ENCODE data around the gene CRAT. TPM values are rescaled to one million over a fixed set of nuclear protein-coding genes. Genes with fewer than 3 reads are reported as not detected.

CRAT gene
- total RNA-seq, 1 donor from 2014 or later: 10.1 TPM

DNA sequence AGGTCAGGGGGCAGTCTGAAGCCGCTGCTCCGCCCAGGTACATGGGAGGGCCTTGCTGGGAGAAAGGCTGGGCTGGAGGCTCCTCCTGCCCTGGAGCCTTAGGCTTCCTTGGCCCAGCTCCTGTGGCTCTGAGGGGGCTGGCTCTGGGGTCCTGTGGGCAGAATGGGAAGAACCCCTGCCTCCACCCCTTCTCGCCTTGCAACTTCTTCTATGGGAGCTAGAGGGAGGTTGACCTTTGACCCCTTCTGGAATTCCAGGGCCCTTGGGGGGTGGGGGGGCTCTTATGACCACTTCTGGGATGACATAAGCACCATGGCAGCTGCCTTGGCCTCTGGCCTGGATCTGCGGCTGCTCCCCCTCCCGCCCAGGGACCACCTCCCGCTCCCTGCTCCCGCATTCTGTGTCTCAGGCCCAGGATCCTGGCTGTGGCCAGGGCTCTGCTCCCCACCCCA is 35.3 kb upstream of the CRAT start:
- peak overlapping the region; percentile 31 for H3K4me2 ChIP-seq
- H4K20me1 ChIP-seq (ENCODE audit: low read depth): peaks cover 24% of the 10 kb centered on the region
- Mint-ChIP-seq H3K27me3 (ENCODE audit: insufficient read depth, low read depth) (peaks cover 17% of the 10 kb centered on the region), H3K4me1 (peaks cover 56% of the 10 kb centered on the region), H3K36me3 (peaks cover 13% of the 10 kb centered on the region), H3K9me3 (no peaks in the 10 kb centered on the region), H3K27ac (peak overlapping the region; percentile 89), H3K4me3 (no peak overlapping the region)
- peak overlapping the region; percentile 83 for H3K27ac ChIP-seq
- H3K27me3 ChIP-seq: no peaks in the 10 kb centered on the region
- no peak overlapping the region for H3K9ac ChIP-seq
- H3K4me3 ChIP-seq: no peak overlapping the region
- peaks cover 22% of the 10 kb centered on the region for H3F3A ChIP-seq (ENCODE audit: low read depth)
- H2AFZ ChIP-seq (replicated peaks): no peak overlapping the region
- H3K79me2 ChIP-seq (ENCODE audit: low read depth): peaks cover 31% of the 10 kb centered on the region
- no peaks in the 10 kb centered on the region for H3K9me3 ChIP-seq (ENCODE audit: low read depth)
- H3K4me1 ChIP-seq: peaks cover 41% of the 10 kb centered on the region
- DNase-seq (ENCODE audit: low spot score): peak; percentile 70
- no peaks in the 10 kb centered on the region for H3K36me3 ChIP-seq
- TF ChIP-seq EZH2 (IDR thresholded peaks at IDR 0.05) (no peak), CTCF (IDR thresholded peaks at IDR 0.05) (no peak), EZH2phosphoT487 (IDR thresholded peaks at IDR 0.05) (no peak)

GRCh38 chr9:129145316-129145715 is 34.7 kb upstream of the CRAT start:
- Histone ChIP-seq H3K4me1 (peaks cover 46% of the 10 kb centered on the region), H3K27ac (peak overlapping the region; percentile 83), H3K79me2 (ENCODE audit: low read depth) (peaks cover 33% of the 10 kb centered on the region), H2AFZ (replicated peaks) (no peak overlapping the region), H3K4me3 (no peak overlapping the region), H3K36me3 (no peaks in the 10 kb centered on the region), H3K4me2 (peak overlapping the region; percentile 31), H4K20me1 (ENCODE audit: low read depth) (peaks cover 24% of the 10 kb centered on the region), H3F3A (ENCODE audit: low read depth) (peaks cover 27% of the 10 kb centered on the region), H3K9me3 (ENCODE audit: low read depth) (no peaks in the 10 kb centered on the region), H3K9ac (no peak overlapping the region), H3K27me3 (no peaks in the 10 kb centered on the region)
- Mint-ChIP-seq H3K27ac (peak overlapping the region; percentile 42), H3K27me3 (ENCODE audit: insufficient read depth, low read depth) (peaks cover 17% of the 10 kb centered on the region), H3K4me1 (peaks cover 60% of the 10 kb centered on the region), H3K9me3 (no peaks in the 10 kb centered on the region), H3K36me3 (peaks cover 13% of the 10 kb centered on the region), H3K4me3 (no peak overlapping the region)
- DNase-seq (ENCODE audit: low spot score): no peak
- TF ChIP-seq EZH2 (IDR thresholded peaks at IDR 0.05): no peak
- no peak for TF ChIP-seq EZH2phosphoT487 (IDR thresholded peaks at IDR 0.05)
- TF ChIP-seq CTCF (IDR thresholded peaks at IDR 0.05): no peak

DNA sequence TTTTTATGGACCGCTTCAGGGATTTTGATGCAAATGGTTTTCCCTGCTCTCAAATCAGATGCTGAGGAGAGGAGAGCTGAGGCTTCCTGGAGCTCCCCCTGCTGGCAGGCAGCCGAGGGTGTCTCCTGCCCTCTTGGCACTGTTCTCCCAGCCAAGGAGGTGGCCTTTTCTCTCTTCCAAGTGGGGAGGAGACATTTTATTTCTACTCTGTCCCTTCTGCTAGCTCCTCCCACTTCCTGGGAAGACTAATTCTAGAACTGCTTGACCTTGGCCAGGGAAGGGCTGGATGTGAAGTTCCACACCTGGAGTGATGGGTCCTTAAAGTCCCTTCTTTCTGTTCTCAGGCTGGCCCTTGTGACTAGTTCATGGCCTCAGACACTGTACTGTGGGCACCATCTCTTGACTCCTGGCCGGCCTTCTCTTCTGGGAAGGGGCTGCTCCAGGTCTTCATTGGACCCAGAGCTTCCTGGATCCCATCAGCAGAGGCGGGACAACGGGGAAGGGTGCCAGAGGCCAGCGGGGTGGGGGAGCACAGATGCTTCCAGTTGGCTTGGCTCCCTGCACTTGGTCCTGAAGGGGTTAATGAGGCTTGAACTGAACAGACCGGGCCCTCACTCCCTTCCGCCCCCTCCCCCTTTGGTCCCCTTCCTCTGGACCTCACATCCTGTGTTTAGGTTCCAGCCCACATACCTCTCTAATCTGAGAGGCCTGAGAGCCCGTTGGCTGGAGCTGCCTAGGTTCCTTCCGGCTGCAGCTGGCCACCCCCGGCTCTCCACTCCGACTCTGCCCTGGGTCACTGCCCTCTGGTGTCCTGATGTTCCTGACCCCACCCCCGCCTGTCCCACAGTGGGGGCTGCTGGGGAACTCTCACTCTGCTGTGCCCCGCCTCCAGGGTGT is 32.7 kb upstream of the CRAT start:
- no peak overlapping the region for H3K9ac ChIP-seq
- Mint-ChIP-seq H3K9me3 (no peaks in the 10 kb centered on the region), H3K4me1 (peaks cover 79% of the 10 kb centered on the region), H3K27ac (peak overlapping the region; percentile 88), H3K4me3 (peak overlapping the region; percentile 72), H3K36me3 (peaks cover 5% of the 10 kb centered on the region), H3K27me3 (ENCODE audit: insufficient read depth, low read depth) (peaks cover 12% of the 10 kb centered on the region)
- peak; percentile 80 for DNase-seq (ENCODE audit: low spot score)
- H3K4me1 ChIP-seq: peaks cover 55% of the 10 kb centered on the region
- no peak overlapping the region for H3K27ac ChIP-seq
- H3K36me3 ChIP-seq: no peaks in the 10 kb centered on the region
- no peak for TF ChIP-seq EZH2 (IDR thresholded peaks at IDR 0.05)
- TF ChIP-seq EZH2phosphoT487 (IDR thresholded peaks at IDR 0.05): no peak
- peak; percentile 96 for TF ChIP-seq CTCF (IDR thresholded peaks at IDR 0.05)
- H2AFZ ChIP-seq (replicated peaks): no peak overlapping the region
- H3K27me3 ChIP-seq: no peaks in the 10 kb centered on the region
- peaks cover 33% of the 10 kb centered on the region for H3K79me2 ChIP-seq (ENCODE audit: low read depth)
- H3F3A ChIP-seq (ENCODE audit: low read depth): peaks cover 46% of the 10 kb centered on the region
- H4K20me1 ChIP-seq (ENCODE audit: low read depth): peaks cover 24% of the 10 kb centered on the region
- no peak overlapping the region for H3K4me3 ChIP-seq
- no peaks in the 10 kb centered on the region for H3K9me3 ChIP-seq (ENCODE audit: low read depth)
- no peak overlapping the region for H3K4me2 ChIP-seq

Data from neural progenitor cell (in vitro differentiated cells).